T-cell (primary cell): Measurements from ENCODE around the gene CFAP410. TPM values are rescaled to one million over a fixed set of nuclear protein-coding genes. Genes with fewer than 3 reads are reported as not detected.

Experiments
- ATAC-seq, 4 experiments: fragments of 200-7000 bp in 3 of 4; fragments of 150-1000 bp in 1 of 4; cut with Tn5 transposase; replicated peaks in 1 of 4; 1 replicate in 3 of 4; 2 replicates in 1 of 4; pipeline ENCODE4 v1.10.0; 2021; ENCODE audit warnings: moderate library complexity in 3 of 4, mild to moderate bottlenecking in 2 of 4, moderate number of reproducible peaks in 1 of 4
- CTCF ChIA-PET, 2 donors: fragments of 300-600 bp; sonication (Branson Sonifier 250); formaldehyde crosslinking; loops; one replicate each; lab custom pipeline; 2022; ENCODE audit warnings: antibody characterized with exemption in 2 of 2; lab: Charles Lee
- POLR2A ChIA-PET, 2 donors: fragments of 300-600 bp; sonication (Branson Sonifier 250); formaldehyde crosslinking; loops; one replicate each; lab custom pipeline; 2022; ENCODE audit warnings: antibody characterized with exemption in 2 of 2; lab: Charles Lee
- DNase-seq, 35 experiments: peaks; one replicate each; pipeline versions ENCODE4 v3.0.0 to v3.0.0-alpha.2; 2013 to 2023
- H3K27ac ChIP-seq: one replicate; pipeline ENCODE4 v1.5.1; 2013; ENCODE audit warnings: low read length
- H3K27me3 ChIP-seq, 2 experiments: replicated peaks in 1 of 2; 1 replicate in 1 of 2; 2 replicates in 1 of 2; pipeline versions ENCODE4 v1.6.1 to v1.7.0; 2013; ENCODE audit warnings: low read length in 1 of 2, mixed read lengths in 1 of 2; ENCODE audit not compliant: control insufficient read depth in 2 of 2, insufficient read depth in 2 of 2; ENCODE audit errors: extremely low read depth in 1 of 2
- H3K36me3 ChIP-seq, 2 donors: 1 replicate in 1 of 2; 2 replicates in 1 of 2; pipeline versions ENCODE4 v1.6.1 to v1.7.0; 2013; ENCODE audit warnings: low read length in 1 of 2; ENCODE audit not compliant: control insufficient read depth in 2 of 2, insufficient read depth in 1 of 2; ENCODE audit errors: extremely low read depth in 1 of 2
- H3K4me1 ChIP-seq, 2 experiments: 1 replicate in 1 of 2; 2 replicates in 1 of 2; pipeline versions ENCODE4 v1.6.1 to v1.7.0; 2013; ENCODE audit warnings: low read length in 2 of 2, mixed read lengths in 1 of 2; ENCODE audit not compliant: insufficient read depth in 2 of 2, control insufficient read depth in 1 of 2; ENCODE audit errors: extremely low read depth in 1 of 2
- H3K4me3 ChIP-seq, 2 donors: 1 replicate in 1 of 2; 2 replicates in 1 of 2; pipeline versions ENCODE4 v1.5.1 to v1.7.0; 2013; ENCODE audit warnings: mild to moderate bottlenecking in 2 of 2, low read length in 1 of 2, moderate library complexity in 1 of 2; ENCODE audit not compliant: control insufficient read depth in 1 of 2; ENCODE audit errors: extremely low read depth in 1 of 2
- H3K9me3 ChIP-seq: 2 replicates; pipeline ENCODE4 v1.7.0; 2013
- H3K27ac Mint-ChIP-seq, 2 donors: one replicate each; pipeline ENCODE4 v1.8.0; 2020 to 2021; ENCODE audit warnings: mild to moderate bottlenecking in 2 of 2, mixed read lengths in 2 of 2
- H3K27me3 Mint-ChIP-seq, 2 donors: one replicate each; pipeline ENCODE4 v1.8.0; 2021 to 2022; ENCODE audit warnings: mixed read lengths in 2 of 2
- H3K36me3 Mint-ChIP-seq: one replicate; pipeline ENCODE4 v1.8.0; 2021; ENCODE audit warnings: mixed read lengths
- H3K4me1 Mint-ChIP-seq, 3 donors: one replicate each; pipeline ENCODE4 v1.8.0; 2020 to 2022; ENCODE audit warnings: mixed read lengths in 3 of 3, mild to moderate bottlenecking in 1 of 3
- H3K4me3 Mint-ChIP-seq, 3 donors: one replicate each; pipeline ENCODE4 v1.8.0; 2020 to 2022; ENCODE audit warnings: mild to moderate bottlenecking in 3 of 3, mixed read lengths in 3 of 3, moderate library complexity in 3 of 3
- H3K9me3 Mint-ChIP-seq, 3 donors: one replicate each; pipeline ENCODE4 v1.8.0; 2020 to 2022; ENCODE audit warnings: mixed read lengths in 3 of 3
- WGBS: methylation state at CpG from one replicate; pipeline ENCODE4 v1.1.5; 2013; ENCODE audit warnings: missing lambda C conversion rate; ENCODE audit not compliant: insufficient coverage; 5-methylcytosine and 5-hydroxymethylcytosine counted together
- total RNA-seq, 35 experiments: library from RNA in 6 of 35; stranded (reverse) in 6 of 35; fragments of 120-200 nt in 1 of 35; gene quantifications; one replicate each; pipeline versions ENCODE4 v1.2.1 to v1.2.4 and lab custom pipeline; 2013 to 2026

Gene CFAP410
- total RNA-seq, 5 donors from 2014 or later (not counting 1 experiment from before 2014, with no cell fraction given) = 58.8 to 72.1 (median 60.8) TPM

DNA sequence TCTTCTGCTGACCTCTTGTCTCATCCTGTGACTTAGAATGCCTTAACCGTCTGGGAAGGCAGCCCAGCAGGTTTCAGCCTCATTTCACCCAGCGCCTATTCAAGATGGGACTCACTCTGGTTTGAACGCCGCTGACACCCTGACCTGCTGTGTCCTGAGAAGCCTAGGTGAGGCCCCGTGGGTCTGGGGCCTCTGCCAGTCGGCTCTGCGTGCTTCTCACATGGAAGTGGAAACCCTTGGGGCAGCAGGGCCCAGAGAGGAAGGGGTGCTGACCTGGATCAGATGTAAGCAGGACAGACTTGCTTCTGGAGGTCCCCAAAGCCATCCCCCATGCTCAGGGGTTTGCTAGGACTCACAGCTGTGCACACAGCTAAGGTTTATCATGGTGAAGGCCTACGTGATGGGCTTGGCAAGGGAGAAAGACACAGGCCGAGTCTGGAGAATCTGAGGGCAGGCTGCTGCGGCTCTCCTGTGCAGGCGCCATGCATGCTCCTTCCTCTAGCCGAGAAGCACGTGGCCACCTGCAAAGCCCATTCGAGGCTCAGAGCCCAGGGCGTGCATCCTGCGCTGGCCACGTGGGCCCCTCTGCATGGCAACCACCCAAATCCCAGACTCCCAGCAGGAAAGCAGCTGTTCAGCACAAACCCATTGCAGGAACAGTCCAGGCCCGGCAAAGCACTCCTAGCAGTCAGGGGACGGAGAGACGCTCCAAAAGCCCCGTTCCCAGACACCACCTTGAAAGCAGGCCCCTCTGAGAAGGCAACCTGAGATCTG is 18.1 kb upstream of the CFAP410 start:
- 92% methylated on average over 21 of the region's 21 CpGs for WGBS
- H3K4me1 Mint-ChIP-seq = peaks cover 49 to 59% (median 51%) of the 10 kb centered on the region in 3 donors
- H3K27me3 Mint-ChIP-seq = peaks cover 0 to 2% of the 10 kb centered on the region in 2 donors
- Histone ChIP-seq H3K4me1 (peaks cover 31 to 35% of the 10 kb centered on the region in 2 experiments), H3K4me3 (no peak overlapping the region), H3K27ac (no peak overlapping the region), H3K9me3 (no peaks in the 10 kb centered on the region), H3K36me3 (no peaks in the 10 kb centered on the region), H3K27me3 (peaks cover 0 to 6% of the 10 kb centered on the region in 2 experiments)
- no peaks in the 10 kb centered on the region for H3K36me3 Mint-ChIP-seq
- H3K4me3 Mint-ChIP-seq = no peak overlapping the region
- ChIA-PET POLR2A (no interaction called here), CTCF (no interaction called here)
- H3K27ac Mint-ChIP-seq = no peak overlapping the region
- ATAC-seq = no peak
- no peaks in the 10 kb centered on the region for H3K9me3 Mint-ChIP-seq
- DNase-seq = no peak

- Mint-ChIP-seq H3K4me1 (peaks cover 52 to 59% (median 52%) of the 10 kb centered on the region in 3 donors), H3K27me3 (peaks cover 0 to 5% of the 10 kb centered on the region in 2 donors), H3K27ac (no peak overlapping the region), H3K36me3 (no peaks in the 10 kb centered on the region), H3K4me3 (no peak overlapping the region), H3K9me3 (no peaks in the 10 kb centered on the region)
- Histone ChIP-seq H3K27me3 (peaks cover 0 to 12% of the 10 kb centered on the region in 2 experiments), H3K9me3 (no peaks in the 10 kb centered on the region), H3K27ac (no peak overlapping the region), H3K4me3 (no peak overlapping the region), H3K4me1 (peaks cover 32 to 38% of the 10 kb centered on the region in 2 experiments), H3K36me3 (no peaks in the 10 kb centered on the region)
- CTCF ChIA-PET = no interaction called here
- ATAC-seq (no peak), DNase-seq (no peak)
- POLR2A ChIA-PET = no interaction called here
- 96% methylated on average over 4 of the region's 6 CpGs for WGBS
These were observed 17.4 kb upstream of the CFAP410 start for GRCh38 chr21:44356636-44357035.

DNA sequence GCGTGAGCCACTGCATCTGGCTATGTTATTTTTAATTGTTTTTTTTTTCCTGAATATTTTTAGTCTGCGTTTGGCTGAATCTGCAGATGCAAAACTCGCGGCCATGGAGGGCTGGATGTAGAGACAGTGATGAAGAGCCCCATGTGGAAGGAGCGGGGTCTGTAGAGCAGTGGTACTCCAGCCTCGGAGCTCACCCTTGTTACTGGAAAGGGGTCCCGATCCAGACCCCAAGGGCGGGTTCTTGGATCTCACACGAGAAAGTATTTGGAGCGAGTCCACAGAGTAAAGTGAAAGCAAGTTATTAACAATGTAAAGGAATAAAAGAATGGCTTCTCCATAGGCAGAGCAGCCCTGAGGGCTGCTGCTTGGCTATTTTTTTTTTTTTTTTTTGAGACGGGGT is 17.0 kb upstream of the CFAP410 start:
- Mint-ChIP-seq H3K36me3 (no peaks in the 10 kb centered on the region), H3K9me3 (no peaks in the 10 kb centered on the region), H3K27ac (no peak overlapping the region), H3K27me3 (peaks cover 0 to 8% of the 10 kb centered on the region in 2 donors), H3K4me3 (no peak overlapping the region), H3K4me1 (peaks cover 54 to 59% (median 55%) of the 10 kb centered on the region in 3 donors)
- no peak for DNase-seq
- no peak for ATAC-seq
- H3K36me3 ChIP-seq = no peaks in the 10 kb centered on the region
- ChIA-PET POLR2A (no interaction called here), CTCF (interaction anchor here in 1 of 2 donors (1.2 kb wide), 1 partner anchor 8 kb away, joined by 3 read pairs; no protein-coding TSS in a partner anchor)
- 100% methylated on average over 7 of the region's 11 CpGs for WGBS
- peaks cover 33 to 43% of the 10 kb centered on the region in 2 experiments for H3K4me1 ChIP-seq
- no peak overlapping the region for H3K4me3 ChIP-seq
- H3K9me3 ChIP-seq = no peaks in the 10 kb centered on the region
- H3K27ac ChIP-seq = no peak overlapping the region
- H3K27me3 ChIP-seq = peaks cover 0 to 17% of the 10 kb centered on the region in 2 experiments

- no peak overlapping the region for H3K27ac ChIP-seq
- no peak overlapping the region for H3K4me3 ChIP-seq
- Mint-ChIP-seq H3K27me3 (peaks cover 0 to 10% of the 10 kb centered on the region in 2 donors), H3K36me3 (no peaks in the 10 kb centered on the region), H3K9me3 (no peaks in the 10 kb centered on the region), H3K4me3 (peak overlapping the region; percentile 5 to 84 (median 79)), H3K27ac (peak overlapping the region; percentile 47 to 81), H3K4me1 (peaks cover 50 to 52% (median 50%) of the 10 kb centered on the region in 3 donors)
- no peaks in the 10 kb centered on the region for H3K36me3 ChIP-seq
- peaks cover 0 to 23% of the 10 kb centered on the region in 2 experiments for H3K27me3 ChIP-seq
- no peaks in the 10 kb centered on the region for H3K9me3 ChIP-seq
- 67% methylated on average over 12 of the region's 24 CpGs for WGBS
- ChIA-PET POLR2A (no interaction called here), CTCF (interaction anchor here in 1 of 2 donors (1.2 kb wide), 1 partner anchor 9 kb away, joined by 3 read pairs; no protein-coding TSS in a partner anchor)
- peaks cover 35 to 49% of the 10 kb centered on the region in 2 experiments for H3K4me1 ChIP-seq
- peak in 8 of 35 experiments; percentile 12 to 33 (median 18) for DNase-seq
- ATAC-seq = peak in 3 of 4 experiments; percentile 31 to 42 (median 39)
These were observed 15.9 kb upstream of the CFAP410 start for GRCh38 chr21:44354775-44355771.

DNA sequence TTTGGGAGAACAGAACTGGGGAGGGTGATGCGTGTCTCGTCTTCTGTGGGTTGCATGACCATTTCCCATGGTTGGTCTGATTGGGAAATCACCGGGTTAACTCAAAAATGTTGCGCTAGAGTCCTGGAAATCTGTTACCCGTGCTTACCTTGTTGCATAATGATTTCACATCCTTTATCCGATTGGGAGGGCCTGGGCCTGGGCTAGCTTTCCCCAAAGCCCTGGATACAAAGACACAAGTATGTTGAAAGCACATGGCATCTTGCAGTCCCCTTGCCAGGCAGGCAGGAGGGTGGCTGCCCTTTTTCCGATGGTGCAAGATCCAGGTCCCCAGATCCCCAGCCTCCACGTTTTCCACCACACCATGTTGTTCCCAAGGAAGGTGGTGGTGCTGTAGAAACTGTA is 14.8 kb upstream of the CFAP410 start:
- H3K9me3 Mint-ChIP-seq = no peaks in the 10 kb centered on the region
- ChIA-PET POLR2A (no interaction called here), CTCF (no interaction called here)
- H3K27me3 Mint-ChIP-seq = peaks cover 0 to 15% of the 10 kb centered on the region in 2 donors
- peaks cover 46 to 50% (median 48%) of the 10 kb centered on the region in 3 donors for H3K4me1 Mint-ChIP-seq
- no peaks in the 10 kb centered on the region for H3K36me3 Mint-ChIP-seq
- peaks cover 0 to 32% of the 10 kb centered on the region in 2 experiments for H3K27me3 ChIP-seq
- peaks cover 37 to 51% of the 10 kb centered on the region in 2 experiments for H3K4me1 ChIP-seq
- no peaks in the 10 kb centered on the region for H3K9me3 ChIP-seq
- no peak for ATAC-seq
- H3K27ac Mint-ChIP-seq = peak overlapping the region; percentile 79 to 81
- WGBS = 100% methylated on average over 5 of the region's 8 CpGs
- DNase-seq = no peak
- peak overlapping the region; percentile 29 to 49 for H3K4me3 ChIP-seq
- H3K36me3 ChIP-seq = no peaks in the 10 kb centered on the region
- peak overlapping the region; percentile 6 to 84 (median 79) for H3K4me3 Mint-ChIP-seq
- H3K27ac ChIP-seq = no peak overlapping the region
